GM19025 (cell line): ENCODE results near the gene NRIP2.
A peak's percentile ranks its signal among the peaks of the same experiment; 100 is the strongest.

Source experiments
- ATAC-seq: cut with Tn5 transposase; IDR thresholded peaks from one replicate; pipeline ENCODE4 v1.9.1; 2021; ENCODE audit warnings: mild to moderate bottlenecking, low read depth, moderate library complexity; ENCODE audit not compliant: unreplicated experiment

Gene NRIP2

GRCh38 chr12:2812290-2813213, 22.3 kb downstream of the NRIP2 start, which contains the start of gene ITFG2:
Gene ITFG2 (plus strand): TSS chr12:2812668. CDS start chr12:2812761, 93 bp downstream.
- ATAC-seq: peak; percentile 92

- no peak for ATAC-seq
Measured at GRCh38 chr12:2811801-2812200, 23.0 kb downstream of the NRIP2 start.

GRCh38 chr12:2806700-2807099, 28.1 kb downstream of the NRIP2 start:
- ATAC-seq: no peak

- no peak for ATAC-seq
Measured at GRCh38 chr12:2805143-2805520, 29.7 kb downstream of the NRIP2 start.

GRCh38 chr12:2804393-2805142, 30.3 kb downstream of the NRIP2 start:
- no peak for ATAC-seq

GRCh38 chr12:2803635-2804392, 31.0 kb downstream of the NRIP2 start:
- no peak for ATAC-seq

- ATAC-seq: no peak
Measured at GRCh38 chr12:2801044-2801783, 33.6 kb downstream of the NRIP2 start.

GRCh38 chr12:2800046-2800570, 34.7 kb downstream of the NRIP2 start:
- ATAC-seq: no peak

- no peak for ATAC-seq
Measured at GRCh38 chr12:2797721-2798418, 37.0 kb downstream of the NRIP2 start.

- no peak for ATAC-seq
Measured at GRCh38 chr12:2796187-2796666, 38.6 kb downstream of the NRIP2 start.

GRCh38 chr12:2795291-2796186, 39.3 kb downstream of the NRIP2 start:
- peak; percentile 70 for ATAC-seq

GRCh38 chr12:2794736-2795289, 40.0 kb downstream of the NRIP2 start, which contains the start of gene FKBP4:
Gene FKBP4 (plus strand): TSS chr12:2794970. CDS start chr12:2795140, 170 bp downstream.
- peak; percentile 68 for ATAC-seq

GRCh38 chr12:2794191-2794735, 40.6 kb downstream of the NRIP2 start:
- no peak for ATAC-seq

- no peak for ATAC-seq
Measured at GRCh38 chr12:2793561-2793960, 41.3 kb downstream of the NRIP2 start.

- ATAC-seq: no peak
Measured at GRCh38 chr12:2792671-2793500, 41.9 kb downstream of the NRIP2 start.

GRCh38 chr12:2791089-2791488, 43.7 kb downstream of the NRIP2 start:
- ATAC-seq: no peak

- ATAC-seq: no peak
Measured at GRCh38 chr12:2785017-2785416, 49.8 kb downstream of the NRIP2 start.
